ENCODE measurements around the gene SNX24.

The SNX24 gene

GRCh38 chr5:122999947-123000563, 154.6 kb downstream of the SNX24 start:
- ATAC-seq (ENCODE audit: insufficient read depth, low read depth) = no peak
- DNase-seq = no peak

GRCh38 chr5:123000731-123001130, 155.3 kb downstream of the SNX24 start:
- H3K36me3 ChIP-seq (ENCODE audit: insufficient read depth, low read length) = no peaks in the 10 kb centered on the region
- DNase-seq (no peak), ATAC-seq (ENCODE audit: insufficient read depth, low read depth) (no peak)
- H3K79me2 ChIP-seq (ENCODE audit: insufficient read depth, low read length) = no peaks in the 10 kb centered on the region
- no peak overlapping the region for H3K9ac ChIP-seq (ENCODE audit: low read depth, low read length)
- no peaks in the 10 kb centered on the region for H3K27me3 ChIP-seq (ENCODE audit: insufficient read depth, low read length, poor library complexity)
- no peak overlapping the region for H2AFZ ChIP-seq (ENCODE audit: low read depth, low read length)
- TF ChIP-seq EZH2 (IDR thresholded peaks at IDR 0.05; ENCODE audit: borderline replicate concordance, low read depth, low read length, severe bottlenecking) = no peak
- TF ChIP-seq, protein P1, sequence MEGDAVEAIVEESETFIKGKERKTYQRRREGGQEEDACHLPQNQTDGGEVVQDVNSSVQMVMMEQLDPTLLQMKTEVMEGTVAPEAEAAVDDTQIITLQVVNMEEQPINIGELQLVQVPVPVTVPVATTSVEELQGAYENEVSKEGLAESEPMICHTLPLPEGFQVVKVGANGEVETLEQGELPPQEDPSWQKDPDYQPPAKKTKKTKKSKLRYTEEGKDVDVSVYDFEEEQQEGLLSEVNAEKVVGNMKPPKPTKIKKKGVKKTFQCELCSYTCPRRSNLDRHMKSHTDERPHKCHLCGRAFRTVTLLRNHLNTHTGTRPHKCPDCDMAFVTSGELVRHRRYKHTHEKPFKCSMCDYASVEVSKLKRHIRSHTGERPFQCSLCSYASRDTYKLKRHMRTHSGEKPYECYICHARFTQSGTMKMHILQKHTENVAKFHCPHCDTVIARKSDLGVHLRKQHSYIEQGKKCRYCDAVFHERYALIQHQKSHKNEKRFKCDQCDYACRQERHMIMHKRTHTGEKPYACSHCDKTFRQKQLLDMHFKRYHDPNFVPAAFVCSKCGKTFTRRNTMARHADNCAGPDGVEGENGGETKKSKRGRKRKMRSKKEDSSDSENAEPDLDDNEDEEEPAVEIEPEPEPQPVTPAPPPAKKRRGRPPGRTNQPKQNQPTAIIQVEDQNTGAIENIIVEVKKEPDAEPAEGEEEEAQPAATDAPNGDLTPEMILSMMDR (IDR thresholded peaks at IDR 0.05; ENCODE audit: borderline replicate concordance, extremely low read depth, low read length, poor library complexity, severe bottlenecking) = no peak
- H3K4me1 ChIP-seq (ENCODE audit: insufficient read depth, low read length) = no peaks in the 10 kb centered on the region
- H3K4me3 ChIP-seq (ENCODE audit: low read depth in 1 of 2, low read length in 2 of 2) = no peak overlapping the region
- H3K27ac ChIP-seq (ENCODE audit: low read length) = no peak overlapping the region
- no peaks in the 10 kb centered on the region for H4K20me1 ChIP-seq (ENCODE audit: insufficient read depth, low read length)
- no peaks in the 10 kb centered on the region for H3K9me3 ChIP-seq (ENCODE audit: insufficient read depth, low read length, severe bottlenecking)
- H3K4me2 ChIP-seq (ENCODE audit: insufficient read depth, low read length) = no peak overlapping the region

More at GRCh38 chr5:122999947-123000563, 154.6 kb downstream of the SNX24 start:
- Histone ChIP-seq H3K79me2 (ENCODE audit: insufficient read depth, low read length) (no peaks in the 10 kb centered on the region), H3K9me3 (ENCODE audit: insufficient read depth, low read length, severe bottlenecking) (no peaks in the 10 kb centered on the region), H3K27ac (ENCODE audit: low read length) (no peak overlapping the region), H4K20me1 (ENCODE audit: insufficient read depth, low read length) (no peaks in the 10 kb centered on the region), H3K36me3 (ENCODE audit: insufficient read depth, low read length) (no peaks in the 10 kb centered on the region), H3K27me3 (ENCODE audit: insufficient read depth, low read length, poor library complexity) (no peaks in the 10 kb centered on the region), H2AFZ (ENCODE audit: low read depth, low read length) (no peak overlapping the region), H3K4me1 (ENCODE audit: insufficient read depth, low read length) (no peaks in the 10 kb centered on the region), H3K4me3 (ENCODE audit: low read depth in 1 of 2, low read length in 2 of 2) (no peak overlapping the region), H3K9ac (ENCODE audit: low read depth, low read length) (no peak overlapping the region), H3K4me2 (ENCODE audit: insufficient read depth, low read length) (no peak overlapping the region)
- TF ChIP-seq, protein P1 (IDR thresholded peaks at IDR 0.05; ENCODE audit: borderline replicate concordance, extremely low read depth, low read length, poor library complexity, severe bottlenecking) = peak; percentile 34
- no peak for TF ChIP-seq EZH2 (IDR thresholded peaks at IDR 0.05; ENCODE audit: borderline replicate concordance, low read depth, low read length, severe bottlenecking)

- H3K9ac ChIP-seq (ENCODE audit: low read depth, low read length) = no peak overlapping the region
- H3K36me3 ChIP-seq (ENCODE audit: insufficient read depth, low read length) = no peaks in the 10 kb centered on the region
- no peak overlapping the region for H2AFZ ChIP-seq (ENCODE audit: low read depth, low read length)
- H3K27me3 ChIP-seq (ENCODE audit: insufficient read depth, low read length, poor library complexity) = no peaks in the 10 kb centered on the region
- DNase-seq (no peak), ATAC-seq (ENCODE audit: insufficient read depth, low read depth) (no peak)
- no peaks in the 10 kb centered on the region for H3K9me3 ChIP-seq (ENCODE audit: insufficient read depth, low read length, severe bottlenecking)
- no peak overlapping the region for H3K27ac ChIP-seq (ENCODE audit: low read length)
- no peak overlapping the region for H3K4me2 ChIP-seq (ENCODE audit: insufficient read depth, low read length)
- no peaks in the 10 kb centered on the region for H4K20me1 ChIP-seq (ENCODE audit: insufficient read depth, low read length)
- H3K4me1 ChIP-seq (ENCODE audit: insufficient read depth, low read length) = no peaks in the 10 kb centered on the region
- no peak for TF ChIP-seq EZH2 (IDR thresholded peaks at IDR 0.05; ENCODE audit: borderline replicate concordance, low read depth, low read length, severe bottlenecking)
- H3K4me3 ChIP-seq (ENCODE audit: low read depth in 1 of 2, low read length in 2 of 2) = no peak overlapping the region
- no peaks in the 10 kb centered on the region for H3K79me2 ChIP-seq (ENCODE audit: insufficient read depth, low read length)
Measured at GRCh38 chr5:123001808-123002207, 156.4 kb downstream of the SNX24 start.

- no peak overlapping the region for H2AFZ ChIP-seq (ENCODE audit: low read depth, low read length)
- no peaks in the 10 kb centered on the region for H4K20me1 ChIP-seq (ENCODE audit: insufficient read depth, low read length)
- H3K36me3 ChIP-seq (ENCODE audit: insufficient read depth, low read length) = no peaks in the 10 kb centered on the region
- H3K4me2 ChIP-seq (ENCODE audit: insufficient read depth, low read length) = no peak overlapping the region
- H3K79me2 ChIP-seq (ENCODE audit: insufficient read depth, low read length) = no peaks in the 10 kb centered on the region
- H3K9ac ChIP-seq (ENCODE audit: low read depth, low read length) = no peak overlapping the region
- H3K27me3 ChIP-seq (ENCODE audit: insufficient read depth, low read length, poor library complexity) = no peaks in the 10 kb centered on the region
- no peaks in the 10 kb centered on the region for H3K9me3 ChIP-seq (ENCODE audit: insufficient read depth, low read length, severe bottlenecking)
- no peak for ATAC-seq (ENCODE audit: insufficient read depth, low read depth)
- no peak for DNase-seq
- no peak for TF ChIP-seq EZH2 (IDR thresholded peaks at IDR 0.05; ENCODE audit: borderline replicate concordance, low read depth, low read length, severe bottlenecking)
- TF ChIP-seq, protein P1 (IDR thresholded peaks at IDR 0.05; ENCODE audit: borderline replicate concordance, extremely low read depth, low read length, poor library complexity, severe bottlenecking) = no peak
- no peak overlapping the region for H3K27ac ChIP-seq (ENCODE audit: low read length)
- H3K4me1 ChIP-seq (ENCODE audit: insufficient read depth, low read length) = no peaks in the 10 kb centered on the region
- no peak overlapping the region for H3K4me3 ChIP-seq (ENCODE audit: low read depth in 1 of 2, low read length in 2 of 2)
Measured at GRCh38 chr5:123007182-123007581, 161.8 kb downstream of the SNX24 start.

All from DND-41 (cell line).